Endothelial cell of umbilical vein (primary cell): ENCODE results near the gene SCN5A. TPM values are rescaled to one million over a fixed set of nuclear protein-coding genes. Genes with fewer than 3 reads are reported as not detected.
"Not testable (repeated sequence)": the region's sequence is repeated elsewhere in the genome, so short reads cannot be mapped to it uniquely, and the experiment has no call there.

Experiments
- BruUV-seq: library from RNA; stranded (reverse); fragments of 400-500 nt; replicated peaks from 2 replicates; lab custom pipeline; 2021; lab: Mats Ljungman, UMichigan
- CTCF ChIA-PET: fragments of 300-600, 350-600 bp; sonication (Branson Sonifier 250); formaldehyde crosslinking; loops from one replicate; lab custom pipeline; 2021; ENCODE audit warnings: antibody characterized with exemption, inconsistent platforms; lab: Charles Lee
- POLR2A ChIA-PET: fragments of 300-600, 350-600 bp; sonication (Branson Sonifier 250); formaldehyde crosslinking; loops from one replicate; lab custom pipeline; 2021; ENCODE audit warnings: antibody characterized with exemption, inconsistent platforms; lab: Charles Lee
- DNase-seq: peaks from one replicate; pipeline ENCODE4 v3.0.0-alpha.2; 2011; ENCODE audit warnings: low read depth, low spot score
- FAIRE-seq: peaks from 2 replicates; lab custom pipeline; 2011; peaks lifted over from hg19 to GRCh38; lab: Jason Lieb, UNC
- H2AFZ ChIP-seq: 2 replicates; pipeline ENCODE4 v1.6.0; 2012; ENCODE audit warnings: low read depth, low read length, control low read depth, inconsistent platforms
- H3K27ac ChIP-seq: 2 replicates; pipeline ENCODE4 v1.5.1; 2011; ENCODE audit warnings: low read depth, mild to moderate bottlenecking, control low read depth, low read length, moderate library complexity; ENCODE audit not compliant: insufficient read depth
- H3K27me3 ChIP-seq, 2 experiments: 2 replicates each; pipeline versions ENCODE4 v1.6.0 to v1.6.1; 2011; ENCODE audit warnings: low read length in 2 of 2, mixed read lengths in 1 of 2; ENCODE audit not compliant: control insufficient read depth in 2 of 2, insufficient read depth in 2 of 2
- H3K36me3 ChIP-seq, 2 experiments: 2 replicates in 1 of 2; 3 replicates in 1 of 2; pipeline ENCODE4 v1.5.1; 2011; ENCODE audit warnings: low read length in 2 of 2, mild to moderate bottlenecking in 1 of 2, moderate library complexity in 1 of 2; ENCODE audit not compliant: control insufficient read depth in 2 of 2, insufficient read depth in 2 of 2; ENCODE audit errors: extremely low read depth in 1 of 2
- H3K4me1 ChIP-seq: 3 replicates; pipeline ENCODE4 v1.5.1; 2011; ENCODE audit warnings: mild to moderate bottlenecking, low read length; ENCODE audit not compliant: control insufficient read depth, insufficient read depth; ENCODE audit errors: extremely low read depth
- H3K4me2 ChIP-seq: 2 replicates; pipeline ENCODE4 v1.6.1; 2011; ENCODE audit warnings: low read length, control low read depth, mixed read lengths; ENCODE audit not compliant: insufficient read depth
- H3K4me3 ChIP-seq, 3 experiments: fragments of 200-600 bp in 1 of 3; sonication (generic), shearing (Covaris generic) in 1 of 3; replicated peaks in 1 of 3; 2 replicates each; pipeline ENCODE4 v1.5.1; 2011 to 2016; ENCODE audit warnings: control low read depth in 3 of 3, low read length in 3 of 3, mild to moderate bottlenecking in 2 of 3, inconsistent platforms in 1 of 3, low read depth in 1 of 3, moderate library complexity in 1 of 3; ENCODE audit not compliant: insufficient read depth in 1 of 3
- H3K79me2 ChIP-seq: 2 replicates; pipeline ENCODE4 v1.6.0; 2012; ENCODE audit warnings: low read length, inconsistent platforms; ENCODE audit not compliant: control insufficient read depth, insufficient read depth
- H3K9ac ChIP-seq: replicated peaks from 2 replicates; pipeline ENCODE3; 2011; ENCODE audit warnings: low read length, control low read depth; ENCODE audit not compliant: insufficient read depth; ENCODE audit errors: extremely low read depth
- H3K9me1 ChIP-seq: replicated peaks from 3 replicates; pipeline ENCODE4 v1.6.0; 2011; ENCODE audit warnings: mild to moderate bottlenecking, low read length; ENCODE audit not compliant: control insufficient read depth, insufficient read depth; ENCODE audit errors: extremely low read depth
- H3K9me3 ChIP-seq: replicated peaks from 2 replicates; pipeline ENCODE4 v1.5.1; 2012; ENCODE audit warnings: low read length, inconsistent platforms; ENCODE audit not compliant: control insufficient read depth, insufficient read depth
- H4K20me1 ChIP-seq: replicated peaks from 2 replicates; pipeline ENCODE3; 2011; ENCODE audit warnings: mild to moderate bottlenecking, low read length; ENCODE audit not compliant: control insufficient read depth, insufficient read depth; ENCODE audit errors: extremely low read depth
- EZH2 ChIP-seq: IDR thresholded peaks from 2 replicates; pipeline ENCODE4 v1.6.1; 2012; ENCODE audit warnings: borderline replicate concordance, low read depth, mild to moderate bottlenecking, moderate library complexity, low read length, inconsistent platforms; ENCODE audit not compliant: severe bottlenecking
- FOS ChIP-seq: IDR thresholded peaks from 2 replicates; pipeline ENCODE4 v1.6.1; 2011; ENCODE audit warnings: mild to moderate bottlenecking, low read length, moderate library complexity, borderline replicate concordance; ENCODE audit not compliant: insufficient read depth
- GATA2 ChIP-seq: IDR thresholded peaks from 2 replicates; pipeline ENCODE4 v1.7.0; 2011; ENCODE audit warnings: low read depth, mild to moderate bottlenecking, moderate library complexity, mixed read lengths, low read length; ENCODE audit not compliant: insufficient read length, insufficient read depth
- JUN ChIP-seq: IDR thresholded peaks from 2 replicates; pipeline ENCODE4 v1.6.1; 2011; ENCODE audit warnings: borderline replicate concordance, low read depth; ENCODE audit not compliant: insufficient read length, insufficient read depth
- MYC ChIP-seq: IDR thresholded peaks from one replicate; pipeline ENCODE4 v1.6.1; 2011; ENCODE audit warnings: mild to moderate bottlenecking, low read depth, low read length
- POLR2A ChIP-seq: IDR thresholded peaks from 2 replicates; pipeline ENCODE4 v1.6.1; 2012; ENCODE audit warnings: low read depth, mild to moderate bottlenecking, control low read depth, low read length
- POLR2AphosphoS5 ChIP-seq: IDR thresholded peaks from 2 replicates; pipeline ENCODE4 v1.6.1; 2012; ENCODE audit warnings: low read depth, mild to moderate bottlenecking, control low read depth, low read length, moderate library complexity; ENCODE audit not compliant: insufficient read depth
- dilution Hi-C: fragments of 300-500 bp; cut with MboI; formaldehyde crosslinking; loops from one replicate; pipeline ENCODE4 v1.15.0; 2019; ENCODE audit warnings: low sequenced_read_pairs; ENCODE audit not compliant: extremely low pct_ligation_motif_present
- intact Hi-C: fragments of 100-400 bp; cut with micrococcal nuclease; formaldehyde crosslinking; loops from one replicate; pipeline ENCODE4 v1.10.0; 2022
- polyA plus RNA-seq, 4 experiments: library from polyadenylated mRNA; depleted of rRNA in 3 of 4; stranded (reverse) in 3 of 4; unstranded in 1 of 4; fragments of >200 nt; gene quantifications; 2 replicates each; pipeline versions ENCODE4 v1.2.1 to v1.2.3, GENCODE V29; 2011 to 2012; ENCODE audit warnings: missing spikeins in 1 of 4
- total RNA-seq: library from RNA; stranded (reverse); gene quantifications from 2 replicates; pipeline ENCODE4 v1.2.3, GENCODE V29; 2021
- TF ChIP-seq, protein P1 (sequence below), 2 donors: IDR thresholded peaks; 1 replicate in 1 of 2; 2 replicates in 1 of 2; pipeline ENCODE4 v1.5.1; 2011; ENCODE audit warnings: low read length in 2 of 2, mild to moderate bottlenecking in 2 of 2, moderate library complexity in 2 of 2, control low read depth in 1 of 2, inconsistent platforms in 1 of 2, low read depth in 1 of 2; ENCODE audit not compliant: insufficient read depth in 1 of 2; ENCODE audit errors: extremely low read depth in 1 of 2
- TF ChIP-seq, protein P2 (sequence below): IDR thresholded peaks from 2 replicates; pipeline ENCODE4 v1.6.1; 2011; ENCODE audit not compliant: insufficient read depth, insufficient read length

The SCN5A gene
- total and polyA plus RNA-seq, 2 donors (not counting 3 experiments of a cell fraction or from before 2014, with no cell fraction given) = 2.7 to 20.0 TPM

DNA sequence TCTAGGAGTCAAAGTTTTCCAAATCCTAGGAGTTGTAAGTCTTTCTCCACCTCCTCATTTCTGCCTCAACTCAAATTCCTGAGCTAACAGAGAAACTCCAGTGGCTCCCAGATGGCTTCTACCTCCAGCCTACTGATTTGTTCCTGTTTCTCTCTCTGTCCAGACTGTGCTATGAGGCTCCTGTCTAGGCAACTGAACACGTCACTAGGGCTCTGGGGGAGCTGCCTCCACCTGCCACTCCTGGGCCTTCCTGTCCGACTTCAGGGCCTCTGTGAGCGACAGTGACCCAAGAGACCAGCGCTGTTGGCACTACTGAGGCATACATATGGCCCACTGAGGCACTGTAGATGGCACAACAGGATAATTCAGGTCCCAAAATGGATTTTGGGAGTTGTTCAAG lies 82.0 kb downstream of the SCN5A start:
- no peak overlapping the region for H3K4me2 ChIP-seq
- no peak for FAIRE-seq
- intact Hi-C loops (no loop called here), dilution Hi-C loops (no loop called here)
- no peaks in the 10 kb centered on the region for H3K4me1 ChIP-seq
- H3K9me3 ChIP-seq = no peaks in the 10 kb centered on the region
- ChIA-PET CTCF (no interaction called here), POLR2A (no interaction called here)
- no peak overlapping the region for H3K4me3 ChIP-seq
- TF ChIP-seq MYC (no peak), JUN (no peak), FOS (no peak), GATA2 (no peak), EZH2 (no peak), POLR2A (no peak), POLR2AphosphoS5 (no peak)
- TF ChIP-seq, protein P1, sequence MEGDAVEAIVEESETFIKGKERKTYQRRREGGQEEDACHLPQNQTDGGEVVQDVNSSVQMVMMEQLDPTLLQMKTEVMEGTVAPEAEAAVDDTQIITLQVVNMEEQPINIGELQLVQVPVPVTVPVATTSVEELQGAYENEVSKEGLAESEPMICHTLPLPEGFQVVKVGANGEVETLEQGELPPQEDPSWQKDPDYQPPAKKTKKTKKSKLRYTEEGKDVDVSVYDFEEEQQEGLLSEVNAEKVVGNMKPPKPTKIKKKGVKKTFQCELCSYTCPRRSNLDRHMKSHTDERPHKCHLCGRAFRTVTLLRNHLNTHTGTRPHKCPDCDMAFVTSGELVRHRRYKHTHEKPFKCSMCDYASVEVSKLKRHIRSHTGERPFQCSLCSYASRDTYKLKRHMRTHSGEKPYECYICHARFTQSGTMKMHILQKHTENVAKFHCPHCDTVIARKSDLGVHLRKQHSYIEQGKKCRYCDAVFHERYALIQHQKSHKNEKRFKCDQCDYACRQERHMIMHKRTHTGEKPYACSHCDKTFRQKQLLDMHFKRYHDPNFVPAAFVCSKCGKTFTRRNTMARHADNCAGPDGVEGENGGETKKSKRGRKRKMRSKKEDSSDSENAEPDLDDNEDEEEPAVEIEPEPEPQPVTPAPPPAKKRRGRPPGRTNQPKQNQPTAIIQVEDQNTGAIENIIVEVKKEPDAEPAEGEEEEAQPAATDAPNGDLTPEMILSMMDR (IDR thresholded peaks at IDR 0.05; ENCODE audit: extremely low read depth in 1 of 2, insufficient read depth in 1 of 2, low read depth in 1 of 2, low read length in 2 of 2) = no peak
- TF ChIP-seq, protein P2, sequence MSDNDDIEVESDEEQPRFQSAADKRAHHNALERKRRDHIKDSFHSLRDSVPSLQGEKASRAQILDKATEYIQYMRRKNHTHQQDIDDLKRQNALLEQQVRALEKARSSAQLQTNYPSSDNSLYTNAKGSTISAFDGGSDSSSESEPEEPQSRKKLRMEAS = no peak
- no peak overlapping the region for H3K27ac ChIP-seq
- no peaks in the 10 kb centered on the region for H3K36me3 ChIP-seq
- H3K9ac ChIP-seq = no peak overlapping the region
- no TSS peak for BruUV-seq
- H3K9me1 ChIP-seq = no peaks in the 10 kb centered on the region
- H2AFZ ChIP-seq = no peak overlapping the region
- no peaks in the 10 kb centered on the region for H4K20me1 ChIP-seq
- no peak for DNase-seq
- H3K79me2 ChIP-seq = no peaks in the 10 kb centered on the region
- no peaks in the 10 kb centered on the region for H3K27me3 ChIP-seq

- H3K9me3 ChIP-seq, POLR2A ChIA-PET, H3K36me3 ChIP-seq, DNase-seq, CTCF ChIA-PET, H3K27me3 ChIP-seq, intact Hi-C loops, H3K4me1 ChIP-seq, H3K4me2 ChIP-seq, H3K9ac ChIP-seq, H3K27ac ChIP-seq, H3K9me1 ChIP-seq, H3K4me3 ChIP-seq, H4K20me1 ChIP-seq, BruUV-seq, H2AFZ ChIP-seq, H3K79me2 ChIP-seq, dilution Hi-C loops, FAIRE-seq: not testable (repeated sequence)
These were observed 82.7 kb downstream of the SCN5A start for GRCh38 chr3:38566794-38567193.
